Activated CD8-positive, alpha-beta memory T cell treated with anti-CD3 and anti-CD28 coated beads, Interleukin-2, amount 50 U/mL, for 24 hours (primary cell): ENCODE data around the gene BNIP1.

Source experiments
- DNase-seq: peaks from one replicate; pipeline ENCODE4 v3.0.0-alpha.2; 2020; ENCODE audit errors: extremely low read depth

BNIP1 gene

GRCh38 chr5:173165177-173166016, 21.1 kb downstream of the BNIP1 start:
- no peak for DNase-seq

DNA sequence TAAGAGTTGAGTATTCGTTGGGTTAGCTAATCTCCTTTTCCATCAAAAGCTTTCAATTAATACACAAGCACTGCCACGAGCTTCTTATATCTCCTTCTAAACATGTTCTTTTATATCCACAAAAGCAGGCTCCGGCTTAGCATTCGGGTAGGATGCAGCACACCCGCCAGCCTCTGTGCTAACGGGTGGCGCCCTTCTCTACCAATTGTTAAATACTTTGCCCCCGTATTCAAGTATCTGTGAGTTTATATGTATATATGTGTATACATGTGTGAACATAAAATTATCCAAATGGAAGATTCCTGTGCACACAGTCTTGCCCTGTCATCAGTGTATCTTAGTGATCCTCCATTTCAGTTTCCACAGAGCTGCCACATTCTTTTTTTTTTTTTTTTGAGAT, 27.8 kb downstream of the BNIP1 start:
- DNase-seq, result no peak

DNA sequence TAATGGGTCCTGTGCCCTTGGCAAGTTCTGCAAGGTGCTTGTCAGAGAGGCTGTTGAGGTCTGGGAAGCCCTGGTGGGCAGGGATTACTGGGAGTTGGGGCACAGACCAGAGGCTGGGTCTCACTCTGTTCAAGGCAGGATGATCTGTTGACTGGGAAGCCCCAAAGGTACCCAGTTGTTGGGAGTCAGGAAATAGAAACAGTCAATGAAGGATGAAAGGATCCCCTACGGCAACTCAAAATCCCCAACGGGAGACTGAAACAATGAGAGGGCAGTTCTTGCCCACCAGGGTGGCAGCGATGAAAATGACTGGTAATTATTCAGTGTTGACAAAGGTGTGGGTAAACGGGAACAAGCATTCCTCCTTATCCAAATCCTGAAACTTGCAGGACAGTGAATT, 31.2 kb downstream of the BNIP1 start:
- no peak for DNase-seq

DNA sequence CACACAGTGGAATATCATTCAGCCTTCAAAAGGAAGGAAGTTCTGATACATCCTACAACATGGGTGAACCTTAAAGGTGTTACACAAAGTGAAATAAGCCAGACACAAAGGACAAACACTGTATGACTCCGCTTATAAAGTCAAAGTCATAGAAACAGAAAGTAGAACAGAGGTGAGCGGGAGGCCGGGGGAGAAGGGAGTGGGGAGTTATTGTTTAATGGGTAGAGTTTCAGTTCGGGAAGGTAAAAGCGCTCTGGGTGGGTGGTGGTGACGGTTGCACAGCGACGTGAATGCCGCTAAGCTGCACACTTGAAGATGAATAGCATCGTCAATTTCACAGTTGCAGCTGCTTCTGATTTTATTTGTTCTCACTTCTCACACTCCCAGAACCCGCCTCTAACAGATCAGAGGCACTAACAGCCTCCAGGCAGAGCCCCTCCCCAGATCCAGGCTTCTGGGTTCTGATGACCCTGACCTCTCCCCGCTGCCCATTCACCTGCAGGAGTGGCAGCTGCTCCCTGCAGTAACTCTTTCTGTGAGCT, 34.1 kb downstream of the BNIP1 start:
- no peak for DNase-seq

GRCh38 chr5:173180331-173180730, 36.0 kb downstream of the BNIP1 start:
- no peak for DNase-seq

GRCh38 chr5:173187054-173187743, 42.9 kb downstream of the BNIP1 start:
- no peak for DNase-seq

- DNase-seq, result no peak
Measured at GRCh38 chr5:173188280-173188679, 43.9 kb downstream of the BNIP1 start.

GRCh38 chr5:173191015-173191414, 46.7 kb downstream of the BNIP1 start:
- no peak for DNase-seq

DNA sequence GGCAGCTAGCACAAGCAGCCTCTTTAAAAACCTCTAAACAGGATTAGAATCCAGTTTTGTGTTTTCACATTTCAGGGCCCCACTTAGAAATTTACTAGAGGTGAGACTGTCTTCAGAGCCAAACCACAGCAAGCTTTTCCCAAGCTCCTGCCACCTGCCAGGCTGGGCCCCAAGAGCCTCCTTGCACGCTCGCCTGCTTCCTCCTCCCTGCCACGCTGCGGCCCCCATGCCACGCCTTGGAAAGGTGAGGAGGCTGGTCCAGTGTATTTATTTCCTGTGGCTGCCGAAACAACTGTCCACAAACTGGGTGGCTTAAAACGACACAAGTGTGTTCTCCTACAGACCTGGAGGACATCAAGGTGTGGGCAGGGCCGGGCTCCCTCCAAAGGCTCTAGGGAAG, 47.2 kb downstream of the BNIP1 start:
- no peak for DNase-seq

DNA sequence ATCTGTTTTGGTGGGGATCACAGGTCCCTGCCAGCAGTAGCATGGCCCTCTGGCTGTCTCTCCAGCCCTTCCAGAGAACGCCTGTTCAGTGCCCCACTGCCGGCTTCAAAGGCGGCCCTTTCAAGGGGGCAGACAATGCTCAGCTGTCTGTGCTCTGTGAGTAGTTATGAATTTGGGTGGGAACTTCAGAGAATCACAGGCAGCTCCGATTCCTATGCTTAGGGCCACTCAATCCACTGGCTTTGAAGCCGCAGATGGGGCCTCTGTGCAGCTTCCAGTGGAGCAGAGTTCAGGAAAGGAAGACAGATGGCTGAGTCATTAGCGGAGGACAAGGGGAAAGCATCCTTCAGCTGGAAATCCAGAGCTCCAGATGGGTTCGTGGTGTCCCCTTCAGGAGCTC, 48.2 kb downstream of the BNIP1 start:
- DNase-seq, result no peak

GRCh38 chr5:173196133-173196952, 52.0 kb downstream of the BNIP1 start:
- no peak for DNase-seq

DNA sequence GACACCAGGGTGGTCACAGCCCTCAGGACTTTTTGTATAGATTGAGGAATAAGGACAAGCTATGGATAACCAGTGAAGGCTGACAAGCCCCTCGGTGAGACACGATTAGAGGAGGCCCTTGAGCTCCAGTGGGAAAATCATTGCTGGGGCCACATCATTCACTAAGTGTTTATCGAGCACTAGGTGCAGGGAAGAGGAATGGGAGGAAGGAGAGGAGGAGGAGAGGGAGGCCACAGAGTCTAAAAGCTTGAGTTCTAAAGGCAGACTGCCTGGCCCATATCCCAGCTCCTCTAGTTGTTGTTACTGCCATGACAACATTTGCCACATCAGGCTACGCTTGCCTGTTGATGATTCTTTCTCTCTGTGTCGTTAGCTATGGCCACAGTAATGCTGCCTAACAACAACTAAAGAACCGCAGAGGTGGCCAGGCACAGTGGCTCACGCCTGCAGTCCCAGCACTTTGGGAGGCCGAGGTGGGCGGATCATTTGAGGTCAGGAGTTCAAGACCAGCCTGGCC, 53.1 kb downstream of the BNIP1 start:
- no peak for DNase-seq

GRCh38 chr5:173198049-173198448, 53.7 kb downstream of the BNIP1 start:
- no peak for DNase-seq

- no peak for DNase-seq
Measured at GRCh38 chr5:173200356-173200755, 56.0 kb downstream of the BNIP1 start.

DNA sequence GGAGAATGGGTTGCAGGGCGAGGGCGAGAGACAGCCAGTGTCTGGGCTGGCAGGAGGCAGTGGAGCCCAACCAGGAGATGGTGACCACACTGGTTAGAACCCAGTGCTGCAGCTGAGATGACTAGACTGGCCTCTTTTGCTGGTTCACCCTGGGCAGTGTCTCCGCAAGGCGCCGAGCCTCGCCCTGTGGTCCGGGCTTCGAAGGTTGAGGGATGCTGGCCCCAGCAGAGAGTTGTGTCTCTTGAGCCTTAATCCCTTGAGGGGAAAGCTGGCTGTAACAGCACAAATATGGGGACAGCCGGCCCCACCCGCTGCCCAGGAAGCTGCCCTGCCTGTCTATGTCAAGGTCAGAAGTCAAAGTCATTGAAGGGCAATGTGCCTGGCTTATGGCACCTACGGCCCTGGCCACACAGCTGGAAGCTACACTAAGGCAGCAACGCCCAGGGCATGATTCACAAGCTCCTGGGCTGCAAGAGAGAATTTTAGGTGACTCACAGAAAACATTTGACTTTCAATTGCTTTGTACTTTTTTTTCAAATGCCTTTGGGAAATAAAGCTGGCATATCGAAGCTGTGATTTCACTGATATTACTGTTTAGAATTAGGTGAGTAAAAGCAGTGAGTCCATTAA, 57.4 kb downstream of the BNIP1 start:
- DNase-seq, result no peak

- no peak for DNase-seq
Measured at GRCh38 chr5:173202266-173202875, 58.0 kb downstream of the BNIP1 start.

DNA sequence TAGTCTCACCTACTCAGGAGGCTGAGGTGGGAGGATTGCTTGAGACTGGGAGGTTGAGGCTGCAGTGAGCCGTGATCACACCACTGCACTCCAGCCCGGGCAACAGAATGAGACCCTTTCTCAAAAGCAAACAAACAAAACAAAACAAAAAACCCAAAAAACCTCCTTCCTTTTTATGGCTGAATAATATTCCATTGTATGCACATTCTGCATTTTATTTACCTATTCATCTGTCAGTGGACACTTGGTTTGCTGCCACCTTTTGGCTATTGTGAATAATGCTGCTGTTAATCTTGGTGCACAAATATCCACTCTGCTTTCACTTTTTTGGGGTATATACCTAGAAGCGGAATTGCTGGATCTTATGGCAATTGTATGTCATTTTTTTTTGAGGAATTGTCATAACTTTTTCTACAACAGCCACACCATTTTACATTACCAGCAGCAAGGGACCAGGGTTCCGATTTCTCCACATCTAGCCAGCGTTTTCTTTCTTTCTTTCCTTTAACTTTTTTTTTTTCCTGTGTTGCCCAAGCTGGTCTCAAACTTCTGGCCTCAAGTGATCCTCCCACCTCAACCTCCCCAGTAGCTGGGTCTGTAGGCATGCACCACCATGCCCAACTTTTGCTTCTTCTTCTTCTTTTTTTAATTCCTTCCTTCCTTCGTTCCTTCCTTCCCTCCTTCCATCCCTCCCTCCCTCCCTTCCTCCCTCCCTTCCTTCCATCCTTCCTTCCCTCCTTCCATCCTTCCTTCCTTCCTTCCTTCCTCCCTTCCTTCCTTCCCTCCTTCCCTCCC, 60.1 kb downstream of the BNIP1 start:
- DNase-seq, result no peak

GRCh38 chr5:173205916-173206315, 61.6 kb downstream of the BNIP1 start:
- no peak for DNase-seq

GRCh38 chr5:173208296-173208695, 64.0 kb downstream of the BNIP1 start:
- no peak for DNase-seq

- no peak for DNase-seq
Measured at GRCh38 chr5:173210877-173211276, 66.5 kb downstream of the BNIP1 start.
